Activated naive CD8-positive, alpha-beta T cell treated with anti-CD3 and anti-CD28 coated beads, Interleukin-2, amount 50 U/mL, for 16 hours (primary cell): ENCODE measurements around the gene KCNJ6.
"Not testable (repeated sequence)": the region's sequence is repeated elsewhere in the genome, so short reads cannot be mapped to it uniquely, and the experiment has no call there.

ENCODE experiments used
- DNase-seq: peaks from one replicate; pipeline ENCODE4 v3.0.0-alpha.2; 2020; ENCODE audit warnings: low read depth, low spot score

KCNJ6 gene

GRCh38 chr21:37653201-37653600, 263.1 kb downstream of the KCNJ6 start:
- DNase-seq, result no peak

GRCh38 chr21:37647781-37648180, 268.5 kb downstream of the KCNJ6 start:
- DNase-seq, result no peak

GRCh38 chr21:37646761-37647160, 269.5 kb downstream of the KCNJ6 start:
- not testable (repeated sequence) for DNase-seq

GRCh38 chr21:37645848-37646247, 270.4 kb downstream of the KCNJ6 start:
- no peak for DNase-seq

- DNase-seq, result no peak
These were observed 271.6 kb downstream of the KCNJ6 start for GRCh38 chr21:37644636-37645035.

GRCh38 chr21:37643862-37644261, 272.4 kb downstream of the KCNJ6 start:
- not testable (repeated sequence) for DNase-seq

GRCh38 chr21:37642493-37642892, 273.8 kb downstream of the KCNJ6 start:
- no peak for DNase-seq

- DNase-seq, result no peak
These were observed 276.5 kb downstream of the KCNJ6 start for GRCh38 chr21:37639756-37640155.

GRCh38 chr21:37636152-37636860, 280.0 kb downstream of the KCNJ6 start:
- no peak for DNase-seq

GRCh38 chr21:37631319-37632117, 284.7 kb downstream of the KCNJ6 start:
- no peak for DNase-seq

- no peak for DNase-seq
These were observed 285.4 kb downstream of the KCNJ6 start for GRCh38 chr21:37630872-37631271.

GRCh38 chr21:37628362-37628761, 287.9 kb downstream of the KCNJ6 start:
- DNase-seq, result no peak

GRCh38 chr21:37627561-37627960, 288.7 kb downstream of the KCNJ6 start:
- DNase-seq, result no peak

GRCh38 chr21:37627074-37627473, 289.2 kb downstream of the KCNJ6 start:
- no peak for DNase-seq

GRCh38 chr21:37626320-37626719, 289.9 kb downstream of the KCNJ6 start:
- no peak for DNase-seq

- no peak for DNase-seq
These were observed 292.6 kb downstream of the KCNJ6 start for GRCh38 chr21:37623689-37624088.

- DNase-seq, result no peak
These were observed 293.1 kb downstream of the KCNJ6 start for GRCh38 chr21:37623183-37623582.

GRCh38 chr21:37622755-37623154, 293.5 kb downstream of the KCNJ6 start:
- DNase-seq, result no peak

GRCh38 chr21:37620401-37620800, 295.9 kb downstream of the KCNJ6 start:
- no peak for DNase-seq

- no peak for DNase-seq
These were observed 296.7 kb downstream of the KCNJ6 start for GRCh38 chr21:37619464-37619974.

GRCh38 chr21:37618081-37618480, 298.2 kb downstream of the KCNJ6 start:
- no peak for DNase-seq

- no peak for DNase-seq
These were observed 300.3 kb downstream of the KCNJ6 start for GRCh38 chr21:37615962-37616361.

- no peak for DNase-seq
These were observed 301.8 kb downstream of the KCNJ6 start for GRCh38 chr21:37614351-37614875.
